HG03039 (cell line): ENCODE measurements around the gene CALML5.

Source experiments
- ATAC-seq: cut with Tn5 transposase; IDR thresholded peaks from one replicate; pipeline ENCODE4 v1.9.1; 2021; ENCODE audit warnings: mild to moderate bottlenecking, moderate library complexity; ENCODE audit not compliant: unreplicated experiment

CALML5 gene

GRCh38 chr10:5519054-5519453 is 19.7 kb upstream of the CALML5 start:
- no peak for ATAC-seq

DNA sequence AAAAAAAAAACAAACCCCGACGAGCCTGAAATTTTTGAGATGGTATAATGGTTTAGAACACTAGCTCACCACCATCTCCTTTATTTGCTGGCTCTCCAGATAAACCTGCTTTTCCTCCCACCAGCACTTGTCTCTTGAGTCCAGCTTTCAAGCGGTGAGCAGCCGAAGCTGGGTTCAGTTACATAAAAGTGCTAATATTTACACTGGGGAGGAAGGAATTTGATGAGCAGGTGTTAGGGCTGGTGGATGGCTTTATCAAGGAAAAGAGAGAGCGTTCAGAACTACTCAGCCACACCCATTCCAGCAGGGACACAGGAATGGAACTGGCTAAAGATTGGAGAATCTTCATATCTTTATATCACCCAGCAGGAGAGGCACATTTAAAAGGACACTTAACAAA is 18.8 kb upstream of the CALML5 start:
- no peak for ATAC-seq

- ATAC-seq = no peak
Measured at GRCh38 chr10:5517546-5517945, 18.2 kb upstream of the CALML5 start.

- no peak for ATAC-seq
Measured at GRCh38 chr10:5515948-5516761, 16.8 kb upstream of the CALML5 start.

- no peak for ATAC-seq
Measured at GRCh38 chr10:5514226-5514850, 15.0 kb upstream of the CALML5 start.

DNA sequence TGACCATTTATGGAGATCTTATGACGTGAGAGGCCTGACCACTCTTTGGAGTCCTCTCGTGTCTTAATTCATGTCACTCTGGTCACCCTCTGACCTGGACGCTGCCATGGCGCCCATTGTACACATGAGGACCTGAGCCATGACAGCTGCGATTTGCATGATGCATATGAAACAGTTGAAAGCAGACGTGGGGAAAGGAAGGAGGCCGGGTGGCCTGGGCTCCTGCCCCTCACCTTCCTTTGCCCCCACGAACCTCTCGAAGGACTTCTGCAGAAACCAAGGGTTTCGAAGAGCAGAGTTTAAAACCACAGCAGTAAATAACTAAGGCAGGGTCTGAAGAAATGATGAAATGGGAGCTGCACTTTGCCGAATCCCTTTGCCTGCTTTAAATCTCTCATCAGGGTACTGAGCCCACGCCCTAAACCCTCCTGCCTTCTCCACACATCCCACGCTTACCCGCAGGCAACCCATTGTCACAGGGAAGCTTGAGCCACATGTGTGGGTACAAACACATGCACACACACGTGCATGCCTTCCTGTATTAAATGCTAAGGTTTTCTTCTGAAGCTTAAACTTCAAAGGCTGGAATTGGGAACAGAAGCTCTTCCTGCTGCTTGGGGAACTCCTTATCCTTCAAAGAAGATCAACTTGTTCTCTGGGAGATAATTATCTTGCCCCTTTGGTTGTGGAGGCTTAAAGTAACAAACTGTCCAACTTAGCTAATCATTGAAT is 13.7 kb upstream of the CALML5 start:
- no peak for ATAC-seq

- ATAC-seq = no peak
Measured at GRCh38 chr10:5512331-5512730, 13.0 kb upstream of the CALML5 start.

DNA sequence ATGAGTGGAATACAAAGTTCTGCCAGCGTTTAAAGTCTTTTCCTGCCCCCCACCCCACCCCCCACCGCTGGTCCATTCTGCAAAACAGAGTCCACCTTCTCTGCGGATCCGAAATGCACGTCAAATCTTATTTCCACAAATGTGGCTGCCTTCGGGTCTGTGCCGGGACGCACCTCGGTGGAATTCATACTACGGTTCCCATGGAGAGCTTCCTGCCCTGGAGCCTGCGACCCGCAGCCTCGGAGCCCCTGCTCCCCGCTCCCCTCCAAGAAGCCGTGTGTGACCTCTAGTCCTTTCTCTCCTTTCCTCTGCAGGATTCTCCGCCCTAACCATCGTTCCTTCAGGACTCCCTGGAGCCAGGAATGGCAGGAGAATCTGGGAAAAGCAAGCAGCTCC is 12.5 kb upstream of the CALML5 start:
- no peak for ATAC-seq

DNA sequence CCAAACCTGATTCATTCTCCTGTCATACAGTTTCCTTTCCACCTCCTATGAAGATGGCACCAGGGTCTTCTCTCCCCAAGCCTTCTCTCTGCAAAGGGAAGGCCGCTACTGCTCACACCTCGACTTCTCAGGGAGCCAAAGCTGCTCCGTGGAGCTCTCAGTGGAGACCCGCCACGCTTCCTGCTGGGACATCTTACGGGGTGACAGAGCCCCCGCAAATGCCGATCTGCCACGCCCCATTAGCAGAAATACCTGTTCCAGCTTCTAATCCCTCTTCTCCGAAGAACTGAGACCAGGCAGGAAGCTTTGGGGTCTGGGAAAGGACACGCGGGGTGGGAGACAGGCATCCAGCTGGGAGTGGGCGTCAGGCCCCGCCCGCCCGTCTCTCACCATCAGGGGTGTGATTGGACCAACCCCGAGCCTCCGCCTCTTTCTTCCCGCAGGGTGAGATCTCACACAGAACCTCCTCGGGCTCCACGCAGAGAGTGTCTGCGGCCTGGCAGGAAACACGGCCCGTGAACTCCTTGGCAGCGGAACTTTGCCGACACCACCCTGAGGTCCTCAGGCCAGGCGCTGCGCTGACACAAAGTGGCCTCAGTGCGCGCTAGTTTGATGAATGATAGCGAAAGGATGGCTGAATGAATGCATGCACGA is 12.0 kb upstream of the CALML5 start:
- no peak for ATAC-seq

DNA sequence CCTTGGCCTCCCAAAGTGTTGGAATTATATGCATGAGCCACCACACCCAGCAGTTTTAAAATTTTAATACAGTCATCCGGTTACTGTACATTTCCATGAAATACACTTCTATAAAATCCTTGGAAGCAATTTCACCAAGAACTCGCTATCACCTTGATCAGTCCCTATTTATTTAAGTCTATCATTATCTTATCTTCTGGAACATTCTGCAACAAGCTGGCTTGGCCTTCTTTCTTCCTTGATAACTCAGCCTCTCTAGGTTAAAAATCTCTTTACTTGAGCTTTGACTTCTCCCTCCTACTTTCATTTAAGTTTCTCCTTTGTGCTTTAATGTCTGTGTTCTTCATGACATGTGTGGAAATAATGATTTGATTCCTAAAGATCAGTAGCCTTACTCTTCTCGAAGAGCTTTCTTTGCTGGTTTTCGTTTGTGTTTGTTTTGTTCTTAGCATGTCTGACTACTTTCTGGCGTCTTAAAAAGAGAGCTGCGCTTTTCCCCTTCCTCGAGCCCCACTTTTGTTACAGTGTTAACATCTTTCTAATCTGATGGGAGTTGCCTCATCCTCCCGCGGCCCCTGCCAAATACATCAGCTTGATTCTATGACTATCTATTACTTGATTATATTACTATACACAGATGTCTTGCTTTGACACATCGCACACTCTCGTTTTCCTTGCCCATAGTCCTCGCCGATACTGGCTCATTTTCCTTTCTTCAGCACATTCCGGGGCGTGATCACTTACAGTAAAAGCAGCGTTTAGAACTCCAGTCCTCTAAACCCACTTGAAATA is 11.1 kb upstream of the CALML5 start:
- ATAC-seq = no peak

DNA sequence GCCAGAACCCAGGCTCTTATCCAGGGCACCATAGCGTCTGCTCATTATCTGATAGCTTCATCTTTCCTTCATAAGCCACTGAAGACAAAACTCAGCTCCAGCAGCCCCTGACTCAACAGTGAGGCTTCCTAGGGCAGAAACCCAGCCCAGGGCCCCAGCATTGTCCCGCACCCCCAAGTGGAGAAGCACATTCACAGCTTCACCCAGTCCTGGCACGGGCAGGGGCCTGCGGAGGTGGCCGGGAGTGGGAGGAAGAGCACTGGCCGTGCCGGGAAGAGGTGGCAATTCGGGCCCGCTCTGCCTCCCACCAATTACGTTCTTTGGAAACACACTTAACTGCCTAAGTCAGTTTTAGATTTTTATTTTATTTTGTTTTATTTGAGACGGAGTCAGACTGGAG is 10.3 kb upstream of the CALML5 start:
- no peak for ATAC-seq

GRCh38 chr10:5509236-5509635 is 9.9 kb upstream of the CALML5 start:
- ATAC-seq = no peak

GRCh38 chr10:5508786-5509185 is 9.4 kb upstream of the CALML5 start:
- ATAC-seq = no peak

DNA sequence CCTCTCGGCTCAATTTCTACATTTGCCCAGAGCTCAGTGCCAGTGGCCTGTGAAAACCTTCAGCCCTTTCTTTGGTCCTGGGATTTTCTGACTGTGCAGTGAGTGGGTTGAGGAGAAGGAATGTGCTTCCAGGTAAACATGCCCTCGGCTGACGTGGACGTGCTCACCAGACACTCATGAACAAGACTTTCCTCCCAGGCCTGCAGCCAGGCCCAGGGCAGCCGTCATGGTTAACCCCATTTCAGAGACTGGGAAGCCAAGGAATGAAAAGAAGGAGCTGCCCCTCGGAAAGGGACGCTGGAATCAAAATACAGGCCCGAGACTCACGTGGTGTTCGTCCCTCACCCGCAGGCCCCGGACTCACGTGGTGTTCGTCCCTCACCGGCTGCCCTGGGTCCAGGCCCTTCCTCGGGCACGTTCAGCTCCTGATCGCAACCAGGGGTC is 8.8 kb upstream of the CALML5 start:
- no peak for ATAC-seq

DNA sequence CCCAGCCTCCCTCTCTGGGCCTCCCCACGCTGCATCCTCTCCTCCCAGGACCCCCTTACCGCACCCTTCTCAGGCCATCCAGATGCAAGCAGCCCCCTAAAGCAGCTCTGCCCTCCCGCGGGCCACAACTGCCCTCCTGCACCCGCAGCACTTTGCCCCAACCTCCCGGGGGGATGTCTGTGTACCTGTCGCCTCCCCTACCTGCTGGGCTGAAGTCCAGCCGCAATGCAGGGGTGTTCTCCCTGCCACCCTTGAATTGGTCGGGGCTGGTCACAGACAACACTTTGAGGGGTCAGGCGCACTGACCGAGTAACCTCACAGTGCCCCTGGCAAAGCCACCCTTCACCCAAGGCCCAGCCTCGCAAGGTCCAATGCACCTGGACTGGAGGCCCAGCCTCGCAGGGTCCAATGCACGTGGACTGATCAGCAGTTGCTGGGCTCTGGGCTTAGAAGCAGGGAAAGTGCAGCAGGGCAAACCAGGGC is 8.3 kb upstream of the CALML5 start:
- ATAC-seq = no peak

DNA sequence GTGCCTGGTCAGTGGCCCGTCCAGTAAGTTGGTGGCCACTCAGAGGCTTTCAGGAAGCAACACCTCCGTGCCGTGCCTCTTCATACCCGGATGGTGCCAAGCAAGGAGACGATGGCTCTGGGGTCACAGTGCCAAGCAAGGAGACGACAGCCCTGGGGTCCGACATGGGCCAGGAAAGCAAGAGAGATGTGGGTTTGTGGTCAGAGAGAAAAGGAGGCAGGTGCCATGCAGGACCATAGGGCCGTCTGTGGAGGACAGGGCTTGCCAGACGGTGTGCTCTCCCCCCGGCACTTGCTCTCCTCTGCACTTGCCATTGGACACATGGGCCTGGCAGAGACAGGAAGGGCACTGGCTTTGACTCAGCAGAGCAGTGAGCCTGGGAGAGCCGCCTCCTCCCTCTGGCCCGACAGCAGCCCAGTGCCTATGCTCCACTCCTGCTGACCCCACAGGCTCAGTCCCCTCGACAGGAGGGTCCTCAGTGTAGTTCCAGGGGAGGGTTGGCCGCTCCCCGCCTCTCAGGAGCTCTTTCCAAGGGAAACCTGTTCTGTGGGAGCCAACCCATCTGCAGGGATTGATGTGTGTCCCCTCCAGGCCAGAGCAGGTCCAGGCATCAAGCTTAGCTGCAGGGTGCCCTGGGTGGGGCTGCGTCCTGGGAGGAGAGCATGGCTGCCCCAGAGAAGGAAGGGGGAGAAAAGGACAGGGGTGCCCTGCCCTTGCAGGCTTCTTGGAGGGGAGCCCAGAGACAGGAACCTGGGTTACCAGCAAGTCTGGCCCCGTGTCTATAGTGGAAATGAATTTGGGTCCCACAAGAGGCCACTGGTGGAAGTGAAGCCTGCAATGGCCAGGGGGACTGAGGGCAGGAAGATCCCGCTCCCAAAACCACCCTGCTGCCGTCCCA is 7.6 kb upstream of the CALML5 start:
- no peak for ATAC-seq

DNA sequence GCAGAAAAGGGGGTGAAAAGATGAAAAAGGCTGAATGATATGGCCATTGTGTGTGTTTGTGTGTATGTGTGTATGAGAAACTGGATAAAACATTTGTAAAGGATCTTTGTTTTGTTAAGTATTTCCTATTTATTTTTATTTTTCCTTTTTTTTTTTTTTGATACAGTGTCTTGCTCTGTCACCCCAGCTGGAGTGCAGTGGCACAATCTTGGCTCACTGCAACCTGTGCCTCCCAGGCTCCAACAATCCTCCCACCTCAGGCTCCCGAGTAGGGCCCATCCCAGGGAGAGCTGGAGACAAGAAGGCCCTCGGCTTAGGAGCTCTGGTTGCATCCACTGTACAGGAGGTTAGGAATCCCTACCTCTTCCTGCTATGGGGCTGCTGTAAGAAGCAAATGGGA is 6.9 kb upstream of the CALML5 start:
- no peak for ATAC-seq

DNA sequence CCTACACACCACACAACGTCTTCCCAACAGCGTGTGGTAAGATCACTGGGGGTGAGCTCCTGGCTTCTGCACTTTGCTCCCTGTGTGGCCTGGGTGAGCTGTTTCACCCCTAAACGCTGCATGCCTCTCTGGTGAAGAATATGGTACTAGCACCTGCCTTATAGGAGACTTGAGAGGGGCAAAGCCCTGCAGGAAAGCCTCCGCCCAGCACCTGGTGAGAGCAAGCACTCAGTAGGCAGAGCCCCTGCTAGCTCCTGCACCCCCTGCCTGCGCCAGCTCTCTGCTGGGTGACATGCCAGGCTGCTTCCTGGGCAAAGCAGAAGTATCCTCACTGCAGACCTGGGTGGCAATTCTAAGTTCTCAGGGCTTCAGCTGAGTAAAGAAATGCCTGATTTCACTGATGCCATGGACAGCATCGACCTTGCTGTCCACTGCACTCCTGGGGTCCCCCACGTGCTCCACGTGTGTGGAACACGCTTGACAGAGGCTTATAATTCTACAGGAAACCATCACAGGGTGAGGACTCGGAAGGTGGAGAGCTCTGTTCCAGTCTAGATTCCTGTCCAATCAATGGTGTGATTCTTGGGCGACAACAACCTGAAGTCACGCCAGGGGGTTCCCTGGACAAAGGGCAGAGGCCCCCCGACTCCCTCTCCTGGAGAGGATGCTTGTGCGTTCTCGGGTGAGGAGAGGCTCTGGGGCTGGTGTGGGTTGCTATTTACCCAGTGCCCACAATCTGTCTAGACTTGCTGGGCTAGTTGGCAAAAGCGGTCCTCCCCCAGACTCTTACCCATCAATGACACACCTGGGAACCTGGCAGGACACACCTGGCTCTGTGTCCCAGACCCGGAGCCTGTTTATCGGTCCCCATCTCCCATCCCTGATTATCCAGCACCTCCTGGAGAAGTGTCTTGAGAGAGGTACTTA is 5.0 kb upstream of the CALML5 start:
- no peak for ATAC-seq
